H1 (cell line): ENCODE data around the gene CGB5. TPM values are rescaled to one million over a fixed set of nuclear protein-coding genes. Genes with fewer than 3 reads are reported as not detected.

ENCODE experiments used
- CTCF ChIA-PET: fragments of 300-600 bp; sonication (Branson Sonifier 250); formaldehyde crosslinking; loops from one replicate; lab custom pipeline; 2021; ENCODE audit not compliant: partially characterized antibody; lab: Charles Lee
- POLR2A ChIA-PET: fragments of 300-600 bp; sonication (Branson Sonifier 250); formaldehyde crosslinking; loops from one replicate; lab custom pipeline; 2021; ENCODE audit warnings: inconsistent platforms; ENCODE audit not compliant: partially characterized antibody; lab: Charles Lee
- DNase-seq, 2 experiments: peaks; one replicate each; pipeline versions ENCODE4 v3.0.0 to v3.0.0-alpha.2; 2010 to 2022; ENCODE audit warnings: low spot score in 2 of 2, low read depth in 1 of 2, mixed read lengths in 1 of 2
- FAIRE-seq: peaks from 2 replicates; lab custom pipeline; 2011; peaks lifted over from hg19 to GRCh38; lab: Jason Lieb, UNC
- H2AFZ ChIP-seq: 2 replicates; pipeline ENCODE4 v1.8.1; 2012; ENCODE audit warnings: low read length, inconsistent platforms
- H2AK5ac ChIP-seq: 2 replicates; pipeline ENCODE4 v1.6.1; 2013; ENCODE audit warnings: low read depth, low read length
- H2BK120ac ChIP-seq: replicated peaks from 2 replicates; pipeline ENCODE3; 2013; ENCODE audit warnings: low read depth, low read length, inconsistent platforms
- H2BK12ac ChIP-seq: 2 replicates; pipeline ENCODE4 v1.6.1; 2013; ENCODE audit warnings: low read depth, low read length
- H2BK15ac ChIP-seq: 2 replicates; pipeline ENCODE4 v1.6.1; 2013; ENCODE audit warnings: low read length
- H2BK20ac ChIP-seq: 2 replicates; pipeline ENCODE4 v1.6.1; 2013; ENCODE audit warnings: low read length
- H2BK5ac ChIP-seq: 2 replicates; pipeline ENCODE4 v1.6.1; 2013; ENCODE audit warnings: low read depth, low read length
- H3K14ac ChIP-seq: 2 replicates; pipeline ENCODE4 v1.6.1; 2013; ENCODE audit warnings: inconsistent platforms; ENCODE audit not compliant: insufficient read length
- H3K18ac ChIP-seq: 2 replicates; pipeline ENCODE4 v1.6.1; 2013; ENCODE audit warnings: low read length; ENCODE audit errors: extremely low read depth
- H3K23ac ChIP-seq: 2 replicates; pipeline ENCODE4 v1.6.1; 2013; ENCODE audit warnings: inconsistent platforms; ENCODE audit not compliant: insufficient read length
- H3K23me2 ChIP-seq: 2 replicates; pipeline ENCODE4 v1.6.1; 2013; ENCODE audit warnings: low read depth, low read length
- H3K27ac ChIP-seq: 2 replicates; pipeline ENCODE4 v1.6.1; 2011; ENCODE audit warnings: low read depth, low read length, inconsistent platforms
- H3K27me3 ChIP-seq, 4 experiments: replicated peaks in 1 of 4; 1 replicate in 1 of 4; 2 replicates in 3 of 4; pipeline versions ENCODE4 v1.6.1 to v1.8.1; 2011 to 2013; ENCODE audit warnings: low read length in 3 of 4, mild to moderate bottlenecking in 3 of 4, inconsistent platforms in 2 of 4, mixed read lengths in 2 of 4, moderate library complexity in 1 of 4; ENCODE audit not compliant: control insufficient read depth in 3 of 4, insufficient read depth in 3 of 4; ENCODE audit errors: extremely low read depth in 1 of 4
- H3K36me3 ChIP-seq, 4 experiments: 2 replicates each; pipeline versions ENCODE4 v1.6.1 to v1.8.1; 2011 to 2013; ENCODE audit warnings: mild to moderate bottlenecking in 4 of 4, low read length in 3 of 4, moderate library complexity in 2 of 4, control low read depth in 1 of 4, inconsistent platforms in 1 of 4; ENCODE audit not compliant: insufficient read depth in 4 of 4, control insufficient read depth in 2 of 4
- H3K4ac ChIP-seq: replicated peaks from 2 replicates; pipeline ENCODE3; 2013; ENCODE audit warnings: low read length, low read depth, mixed read lengths, inconsistent platforms; ENCODE audit not compliant: insufficient read length
- H3K4me1 ChIP-seq, 4 experiments: replicated peaks in 1 of 4; 1 replicate in 1 of 4; 2 replicates in 3 of 4; pipeline versions ENCODE4 v1.6.1 to v1.8.1; 2011 to 2013; ENCODE audit warnings: low read length in 3 of 4, inconsistent platforms in 2 of 4, mixed read lengths in 1 of 4; ENCODE audit not compliant: insufficient read depth in 4 of 4, control insufficient read depth in 3 of 4
- H3K4me2 ChIP-seq, 2 experiments: 2 replicates each; pipeline versions ENCODE4 v1.6.1 to v1.8.1; 2011 to 2013; ENCODE audit warnings: low read depth in 2 of 2, low read length in 2 of 2, control low read depth in 1 of 2, inconsistent platforms in 1 of 2, mild to moderate bottlenecking in 1 of 2; ENCODE audit not compliant: insufficient read depth in 1 of 2
- H3K4me3 ChIP-seq, 4 experiments: fragments of 200-600, 300-600 bp in 1 of 4; sonication (generic), shearing (Covaris generic), sonication (Bioruptor Twin) in 1 of 4; 2 replicates each; pipeline versions ENCODE4 v1.5.1 to v1.8.1; 2011 to 2016; ENCODE audit warnings: low read length in 4 of 4, low read depth in 3 of 4, control low read depth in 2 of 4, inconsistent platforms in 2 of 4, mild to moderate bottlenecking in 2 of 4, mixed read lengths in 1 of 4, moderate library complexity in 1 of 4; ENCODE audit not compliant: insufficient read depth in 2 of 4; ENCODE audit errors: extremely low read depth in 1 of 4
- H3K56ac ChIP-seq: replicated peaks from 2 replicates; pipeline ENCODE3; 2013; ENCODE audit warnings: low read depth, mild to moderate bottlenecking, mixed read lengths, low read length, inconsistent platforms; ENCODE audit not compliant: insufficient read length
- H3K79me1 ChIP-seq: 2 replicates; pipeline ENCODE4 v1.6.1; 2013; ENCODE audit warnings: low read depth, low read length, control low read depth
- H3K79me2 ChIP-seq, 2 experiments: 2 replicates each; pipeline versions ENCODE4 v1.6.1 to v1.8.1; 2012 to 2013; ENCODE audit warnings: low read length in 2 of 2, mild to moderate bottlenecking in 2 of 2, inconsistent platforms in 1 of 2; ENCODE audit not compliant: insufficient read depth in 2 of 2, control insufficient read depth in 1 of 2
- H3K9ac ChIP-seq, 4 experiments: replicated peaks in 1 of 4; 1 replicate in 1 of 4; 2 replicates in 3 of 4; pipeline versions ENCODE4 v1.6.1 to v1.8.1; 2011 to 2013; ENCODE audit warnings: low read depth in 3 of 4, low read length in 3 of 4, control low read depth in 2 of 4, mild to moderate bottlenecking in 2 of 4, moderate library complexity in 2 of 4, inconsistent platforms in 1 of 4; ENCODE audit errors: extremely low read depth in 1 of 4
- H3K9me3 ChIP-seq, 2 experiments: 2 replicates each; pipeline versions ENCODE4 v1.6.1 to v1.8.1; 2012 to 2013; ENCODE audit warnings: mild to moderate bottlenecking in 2 of 2, moderate library complexity in 2 of 2, control low read depth in 1 of 2, inconsistent platforms in 1 of 2, low read depth in 1 of 2, low read length in 1 of 2, mixed read lengths in 1 of 2; ENCODE audit not compliant: insufficient read depth in 2 of 2
- H4K20me1 ChIP-seq, 2 experiments: replicated peaks in 1 of 2; 2 replicates each; pipeline versions ENCODE3 to v1.8.1; 2011 to 2013; ENCODE audit warnings: inconsistent platforms in 2 of 2, low read length in 2 of 2, mild to moderate bottlenecking in 1 of 2; ENCODE audit not compliant: insufficient read depth in 2 of 2, control insufficient read depth in 1 of 2
- H4K5ac ChIP-seq: 2 replicates; pipeline ENCODE4 v1.6.1; 2013; ENCODE audit warnings: low read length, low read depth, mixed read lengths, inconsistent platforms; ENCODE audit not compliant: insufficient read length
- H4K8ac ChIP-seq: 2 replicates; pipeline ENCODE4 v1.8.0; 2013; ENCODE audit warnings: mild to moderate bottlenecking, moderate library complexity, low read length, inconsistent platforms; ENCODE audit not compliant: insufficient read depth; ENCODE audit errors: extremely low read depth
- H4K91ac ChIP-seq: replicated peaks from 2 replicates; pipeline ENCODE3; 2013; ENCODE audit warnings: low read length, mixed read lengths, inconsistent platforms; ENCODE audit not compliant: insufficient read length
- CBX5 ChIP-seq: fragments of 300-800, 300-1000 bp; sonication (generic); IDR thresholded peaks from 2 replicates; pipeline ENCODE4 v1.7.1; 2016; ENCODE audit warnings: antibody characterized with exemption, low read length, low read depth
- EZH2 ChIP-seq: fragments of 200-600 bp; sonication (generic); IDR thresholded peaks from 2 replicates; pipeline ENCODE4 v1.7.1; 2012; ENCODE audit warnings: low read depth, mild to moderate bottlenecking, moderate library complexity, low read length, inconsistent platforms; ENCODE audit not compliant: severe bottlenecking
- FOSL1 ChIP-seq: IDR thresholded peaks from 2 replicates; pipeline ENCODE4 v1.6.1; 2011; ENCODE audit warnings: mild to moderate bottlenecking, low read depth, low read length, moderate library complexity; ENCODE audit not compliant: insufficient read depth
- POLR2AphosphoS5 ChIP-seq: IDR thresholded peaks from 2 replicates; pipeline ENCODE4 v1.6.1; 2011; ENCODE audit warnings: low read depth, low read length
- SIN3A ChIP-seq, 2 experiments: IDR thresholded peaks in 1 of 2; conservative IDR thresholded peaks in 1 of 2; 2 replicates each; pipeline ENCODE4 v1.6.1; 2011 to 2012; ENCODE audit warnings: low read length in 2 of 2, improper control_type of control experiment in 1 of 2, low read depth in 1 of 2, mild to moderate bottlenecking in 1 of 2
- SP2 ChIP-seq: IDR thresholded peaks from 2 replicates; pipeline ENCODE4 v1.6.1; 2012; ENCODE audit warnings: mild to moderate bottlenecking, low read length, inconsistent platforms
- TAF1 ChIP-seq: IDR thresholded peaks from 2 replicates; pipeline ENCODE4 v1.6.1; 2011; ENCODE audit warnings: mild to moderate bottlenecking, low read depth, low read length
- TBP ChIP-seq: IDR thresholded peaks from 2 replicates; pipeline ENCODE4 v1.6.1; 2011; ENCODE audit warnings: low read depth, low read length, improper control_type of control experiment
- ZNF274 ChIP-seq: IDR thresholded peaks from 2 replicates; pipeline ENCODE4 v1.7.0; 2012; ENCODE audit warnings: low read length, borderline replicate concordance; ENCODE audit errors: extremely low read depth
- WGBS, 2 experiments: shearing (Covaris generic) in 1 of 2; methylation state at CpG; one replicate each; pipeline versions ENCODE4 v1.1.6 to v1.1.7; 2013 to 2015; ENCODE audit warnings: low lambda C conversion rate in 2 of 2, mixed read lengths in 2 of 2, inconsistent platforms in 1 of 2, low coverage in 1 of 2, missing lambda C conversion rate in 1 of 2; ENCODE audit not compliant: insufficient replicate concordance in 2 of 2, insufficient coverage in 1 of 2, insufficient read length in 1 of 2; ENCODE audit errors: extremely low coverage in 1 of 2, missing lambda C conversion rate in 1 of 2; 5-methylcytosine and 5-hydroxymethylcytosine counted together
- polyA plus RNA-seq, 7 experiments: library from polyadenylated mRNA; depleted of rRNA in 3 of 7; stranded (reverse) in 5 of 7; unstranded in 2 of 7; fragments of >200 nt in 5 of 7; fragments of 200-250 nt in 2 of 7; gene quantifications; 1 replicate in 5 of 7; 2 replicates in 1 of 7; 4 replicates in 1 of 7; pipeline versions ENCODE4 v1.2.1 to v1.2.3, GENCODE V29; 2011 to 2013; ENCODE audit warnings: missing spikeins in 2 of 7, mixed read lengths in 2 of 7
- total RNA-seq: library from RNA; stranded (reverse); fragmentation: NEBNext Ultra II Directional; extraction: Animal tissue kit (Norgen Biotek cat#: 25700); gene quantifications from 2 replicates; pipeline ENCODE4 v1.2.1, GENCODE V29; 2021

Gene CGB5
- total and polyA plus RNA-seq, 2 of the 8 experiments (the other 6 are each of a cell fraction or from before 2014, with no cell fraction given): 0.63 to 0.68 TPM

- no peak overlapping the region for H2BK12ac ChIP-seq
- no peak overlapping the region for H3K23ac ChIP-seq
- no peak overlapping the region for H2BK5ac ChIP-seq
- H3K4me1 ChIP-seq: peaks cover 0 to 32% (median 26%) of the 10 kb centered on the region in 4 experiments; a peak in 6 of 7 replicates
- H3K79me2 ChIP-seq: no peaks in the 10 kb centered on the region
- no peak overlapping the region for H4K91ac ChIP-seq
- H4K8ac ChIP-seq: no peak overlapping the region; the same call in 1 of the 2 replicates
- ChIA-PET CTCF (interaction anchor here (1.1 to 3.5 kb wide), 4 partner anchors 8 to 63 kb away, joined by 3 to 25 read pairs (median 6); no protein-coding TSS in a partner anchor), POLR2A (interaction anchor here (1.2 to 1.5 kb wide), 2 partner anchors 42 to 97 kb away, joined by 3 read pairs; no protein-coding TSS in a partner anchor)
- no peaks in the 10 kb centered on the region for H3K9me3 ChIP-seq
- no peak overlapping the region for H4K5ac ChIP-seq
- no peak overlapping the region for H3K4me2 ChIP-seq
- H3K23me2 ChIP-seq: peaks cover 12% of the 10 kb centered on the region
- H3K4ac ChIP-seq: no peak overlapping the region
- no peak overlapping the region for H2AK5ac ChIP-seq
- H2BK120ac ChIP-seq: no peak overlapping the region
- H3K4me3 ChIP-seq: no peak overlapping the region
- FAIRE-seq: no peak
- H4K20me1 ChIP-seq: peaks cover 0 to 2% of the 10 kb centered on the region in 2 experiments
- H2BK15ac ChIP-seq: no peak overlapping the region
- WGBS, 2 experiments: 83% methylated on average over 18 of the region's 25 CpGs; no CpG with 5 or more reads in 1 of the 2 experiments
- no peak overlapping the region for H3K9ac ChIP-seq
- no peak overlapping the region for H2BK20ac ChIP-seq
- no peak overlapping the region for H3K18ac ChIP-seq
- H3K27me3 ChIP-seq: peaks cover 10 to 44% (median 40%) of the 10 kb centered on the region in 4 experiments
- no peak overlapping the region for H3K27ac ChIP-seq
- no peak overlapping the region for H2AFZ ChIP-seq
- no peak for DNase-seq
- no peak overlapping the region for H3K14ac ChIP-seq
- H3K79me1 ChIP-seq: no peaks in the 10 kb centered on the region
- H3K36me3 ChIP-seq: no peaks in the 10 kb centered on the region
- no peak overlapping the region for H3K56ac ChIP-seq
- TF ChIP-seq EZH2: no peak
- no peak for TF ChIP-seq CBX5
- no peak for TF ChIP-seq ZNF274
- TF ChIP-seq TBP: no peak
- no peak for TF ChIP-seq FOSL1
- no peak for TF ChIP-seq TAF1
- no peak for TF ChIP-seq SP2
- TF ChIP-seq POLR2AphosphoS5: no peak
- TF ChIP-seq SIN3A (conservative IDR thresholded peaks at IDR 0.05 in 1 of 2, IDR thresholded peaks at IDR 0.05 in 1 of 2; ENCODE audit: low read depth in 1 of 2, low read length in 2 of 2): no peak
Observed at GRCh38 chr19:49061445-49061844, 17.8 kb downstream of the CGB5 start.
